GM12864 (cell line): ENCODE results near the gene RMRP.

Source experiments
- DNase-seq: peaks from one replicate; pipeline ENCODE4 v3.0.0-alpha.2; 2011; ENCODE audit warnings: low read depth
- H3K4me3 ChIP-seq: 2 replicates; pipeline ENCODE4 v1.5.1; 2011; ENCODE audit warnings: mild to moderate bottlenecking, low read depth, low read length, control low read depth
- TF ChIP-seq, protein P1 (sequence below): IDR thresholded peaks from 2 replicates; pipeline ENCODE4 v1.5.1; 2011; ENCODE audit warnings: low read depth, mild to moderate bottlenecking, moderate library complexity, low read length, control low read depth, inconsistent platforms; ENCODE audit errors: missing control alignments

The RMRP gene

GRCh38 chr9:35658137-35658967 is 533 bp upstream of the RMRP start, which contains the start of gene CCDC107:
TSS of gene CCDC107 (plus strand) at chr9:35658292. CDS start at chr9:35658380, 88 bp downstream.
- TF ChIP-seq, protein P1, sequence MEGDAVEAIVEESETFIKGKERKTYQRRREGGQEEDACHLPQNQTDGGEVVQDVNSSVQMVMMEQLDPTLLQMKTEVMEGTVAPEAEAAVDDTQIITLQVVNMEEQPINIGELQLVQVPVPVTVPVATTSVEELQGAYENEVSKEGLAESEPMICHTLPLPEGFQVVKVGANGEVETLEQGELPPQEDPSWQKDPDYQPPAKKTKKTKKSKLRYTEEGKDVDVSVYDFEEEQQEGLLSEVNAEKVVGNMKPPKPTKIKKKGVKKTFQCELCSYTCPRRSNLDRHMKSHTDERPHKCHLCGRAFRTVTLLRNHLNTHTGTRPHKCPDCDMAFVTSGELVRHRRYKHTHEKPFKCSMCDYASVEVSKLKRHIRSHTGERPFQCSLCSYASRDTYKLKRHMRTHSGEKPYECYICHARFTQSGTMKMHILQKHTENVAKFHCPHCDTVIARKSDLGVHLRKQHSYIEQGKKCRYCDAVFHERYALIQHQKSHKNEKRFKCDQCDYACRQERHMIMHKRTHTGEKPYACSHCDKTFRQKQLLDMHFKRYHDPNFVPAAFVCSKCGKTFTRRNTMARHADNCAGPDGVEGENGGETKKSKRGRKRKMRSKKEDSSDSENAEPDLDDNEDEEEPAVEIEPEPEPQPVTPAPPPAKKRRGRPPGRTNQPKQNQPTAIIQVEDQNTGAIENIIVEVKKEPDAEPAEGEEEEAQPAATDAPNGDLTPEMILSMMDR, result peak; percentile 67
- H3K4me3 ChIP-seq, result peak within 1 kb of the TSS; percentile 83
- no peak for DNase-seq

DNA sequence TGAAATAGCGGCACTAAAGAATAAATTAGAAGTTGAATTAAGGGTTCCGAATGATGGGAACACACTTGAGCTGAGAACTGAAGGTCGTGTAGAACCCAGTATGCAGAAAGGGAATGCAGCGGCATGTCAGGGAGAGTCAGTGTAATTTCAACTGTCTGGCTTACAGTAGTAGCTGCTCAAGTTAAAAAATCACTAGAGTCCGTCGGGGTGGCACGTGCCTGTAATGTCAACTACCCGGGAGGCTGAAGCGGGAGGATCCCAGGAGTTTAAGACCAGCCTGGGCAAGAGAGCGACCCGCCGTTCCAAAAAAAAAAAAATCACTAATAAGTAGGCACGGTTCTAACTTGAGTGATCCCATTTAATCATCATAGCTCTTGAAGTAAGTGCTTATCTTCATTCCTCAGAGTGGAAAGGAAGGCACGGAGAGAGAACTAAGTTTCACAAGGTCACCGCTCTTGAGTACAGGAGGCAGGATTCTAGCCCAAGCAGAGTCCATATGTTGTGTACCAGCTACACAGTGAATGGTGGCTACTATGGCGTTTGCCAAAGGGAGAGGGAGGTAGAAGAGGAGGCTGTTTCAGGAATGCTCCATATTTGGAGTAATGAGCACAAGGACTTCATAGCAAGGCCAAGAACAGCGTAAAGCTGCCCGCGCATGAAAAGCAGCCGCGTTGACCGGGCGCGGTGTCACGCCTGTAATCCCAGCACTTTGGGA is 831 bp downstream of the RMRP start:
- no peak for DNase-seq
- peak overlapping the region; percentile 32 for H3K4me3 ChIP-seq

DNA sequence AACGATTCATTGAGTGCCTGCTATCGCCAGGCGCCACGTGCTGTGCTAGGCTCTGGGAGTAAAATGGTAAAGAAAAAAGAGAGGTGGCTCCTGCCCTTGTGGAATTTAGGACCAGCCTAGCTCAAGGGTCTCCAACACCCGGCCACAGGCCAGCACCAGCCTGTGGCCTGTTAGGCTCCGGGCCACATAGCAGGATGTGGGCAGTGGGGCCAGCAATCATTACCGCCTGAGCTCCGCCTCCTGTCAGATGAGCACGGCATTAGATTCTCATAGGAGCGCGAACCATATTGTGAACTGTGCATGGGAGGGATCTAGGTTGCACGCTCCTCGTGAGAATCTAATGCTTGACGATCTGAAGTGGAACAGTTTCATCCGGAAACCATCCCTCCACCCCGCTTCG is 1.5 kb downstream of the RMRP start:
- H3K4me3 ChIP-seq, result no peak overlapping the region
- TF ChIP-seq, protein P1, result no peak
- DNase-seq, result no peak

More for the DNA sequence above, 831 bp downstream of the RMRP start:
- TF ChIP-seq, protein P1, result no peak

DNA sequence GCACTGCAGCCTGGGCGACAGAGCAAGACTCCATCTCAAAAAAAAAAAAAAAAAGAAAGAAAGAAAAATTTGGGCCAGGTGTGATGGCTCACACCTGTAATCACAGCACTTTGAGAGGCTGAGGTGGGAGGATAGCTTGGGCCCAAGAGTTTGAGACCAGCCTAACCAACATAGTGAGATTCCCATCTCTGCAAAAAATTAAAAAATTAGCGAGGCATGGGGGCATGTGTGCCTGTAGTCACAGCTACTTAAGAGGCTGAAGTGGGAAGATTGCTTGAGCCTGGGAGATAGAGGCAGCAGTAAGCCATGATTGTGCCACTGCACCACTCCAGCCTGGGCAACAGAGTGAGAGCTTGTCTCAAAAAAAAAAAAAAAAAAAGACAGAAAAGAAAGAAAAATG is 4.2 kb downstream of the RMRP start:
- DNase-seq, result no peak
- no peak overlapping the region for H3K4me3 ChIP-seq
- TF ChIP-seq, protein P1, result no peak

DNA sequence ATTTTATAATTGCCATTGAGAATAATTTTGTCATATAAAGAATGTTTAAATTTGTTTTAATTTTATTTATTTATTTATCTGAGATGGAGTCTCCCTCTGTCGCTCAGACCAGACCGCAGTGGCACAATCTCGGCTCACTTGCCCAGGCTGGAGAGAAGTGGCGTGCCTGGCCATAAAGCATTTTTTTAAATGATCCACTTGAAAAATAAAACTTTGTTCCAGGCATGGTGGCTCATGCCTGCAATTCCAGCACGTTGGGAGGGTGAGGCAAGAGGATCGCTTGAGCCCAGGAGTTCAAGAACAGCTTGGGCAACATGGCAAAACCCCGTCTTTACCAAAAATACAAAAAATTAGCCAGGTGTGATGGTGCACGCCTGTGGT is 5.0 kb downstream of the RMRP start:
- H3K4me3 ChIP-seq, result no peak overlapping the region
- TF ChIP-seq, protein P1, result no peak
- no peak for DNase-seq

DNA sequence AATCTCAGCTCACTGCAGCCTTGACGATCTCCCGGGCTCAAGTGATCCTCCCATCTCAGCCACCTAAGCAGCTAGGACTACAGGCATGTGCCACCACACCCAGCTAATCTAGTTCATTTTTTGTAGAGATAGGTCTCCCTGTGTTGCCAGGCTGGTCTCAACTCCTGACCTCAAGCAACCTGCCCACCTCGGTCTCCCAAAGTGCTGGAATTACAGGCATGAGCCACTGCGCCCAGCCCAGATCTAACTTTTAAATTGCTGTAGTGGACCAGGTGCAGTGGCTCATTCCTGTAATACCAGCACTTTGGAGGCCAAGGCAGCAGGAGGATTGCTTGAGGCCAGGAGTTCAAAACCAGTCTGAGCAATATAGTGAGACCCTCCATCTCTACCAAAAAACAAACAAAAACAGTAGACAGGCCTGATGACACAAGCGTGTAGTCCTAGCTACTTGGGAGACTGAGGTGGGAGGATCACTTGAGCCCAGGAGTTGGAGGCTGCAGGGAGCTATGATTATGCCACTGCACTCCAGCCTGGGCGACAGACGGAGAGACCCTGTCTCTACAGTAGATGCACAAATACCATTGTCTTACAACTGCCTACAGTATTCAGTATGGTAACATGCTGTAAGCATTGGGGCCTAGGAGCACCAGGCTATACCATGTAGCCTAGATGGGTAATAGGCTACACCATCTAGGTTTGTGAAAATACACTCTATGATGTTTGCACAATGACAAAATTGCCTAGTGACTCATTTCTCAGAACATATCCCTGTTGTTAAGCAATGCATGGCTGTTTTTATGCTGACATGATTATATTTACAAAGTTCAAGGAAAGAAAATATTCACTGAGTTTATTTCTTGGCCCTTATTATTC is 5.6 kb downstream of the RMRP start:
- H3K4me3 ChIP-seq, result no peak overlapping the region
- DNase-seq, result no peak
- TF ChIP-seq, protein P1, result no peak
